Fibroblast of skin of back (primary cell): ENCODE measurements around the gene TNFSF4. TPM values are rescaled to one million over a fixed set of nuclear protein-coding genes. Genes with fewer than 3 reads are reported as not detected.
A peak's percentile ranks its signal among the peaks of the same experiment; 100 is the strongest.
"Not testable (repeated sequence)": the region's sequence is repeated elsewhere in the genome, so short reads cannot be mapped to it uniquely, and the experiment has no call there.

ENCODE experiments used
- DNase-seq: peaks from one replicate; pipeline ENCODE4 v3.0.0-alpha.2; 2013
- polyA plus RNA-seq, 2 experiments: library from polyadenylated mRNA; unstranded; fragments of 120-200 nt; gene quantifications; one replicate each; pipeline ENCODE4 v1.2.1, GENCODE V29; 2013; ENCODE audit not compliant: insufficient read length in 2 of 2

The TNFSF4 gene
- 2.2 TPM for polyA plus RNA-seq (2013, experiment 1 of 2; ENCODE audit: insufficient read length)
- 2.7 TPM for polyA plus RNA-seq (2013, experiment 2 of 2; ENCODE audit: insufficient read length)

DNA sequence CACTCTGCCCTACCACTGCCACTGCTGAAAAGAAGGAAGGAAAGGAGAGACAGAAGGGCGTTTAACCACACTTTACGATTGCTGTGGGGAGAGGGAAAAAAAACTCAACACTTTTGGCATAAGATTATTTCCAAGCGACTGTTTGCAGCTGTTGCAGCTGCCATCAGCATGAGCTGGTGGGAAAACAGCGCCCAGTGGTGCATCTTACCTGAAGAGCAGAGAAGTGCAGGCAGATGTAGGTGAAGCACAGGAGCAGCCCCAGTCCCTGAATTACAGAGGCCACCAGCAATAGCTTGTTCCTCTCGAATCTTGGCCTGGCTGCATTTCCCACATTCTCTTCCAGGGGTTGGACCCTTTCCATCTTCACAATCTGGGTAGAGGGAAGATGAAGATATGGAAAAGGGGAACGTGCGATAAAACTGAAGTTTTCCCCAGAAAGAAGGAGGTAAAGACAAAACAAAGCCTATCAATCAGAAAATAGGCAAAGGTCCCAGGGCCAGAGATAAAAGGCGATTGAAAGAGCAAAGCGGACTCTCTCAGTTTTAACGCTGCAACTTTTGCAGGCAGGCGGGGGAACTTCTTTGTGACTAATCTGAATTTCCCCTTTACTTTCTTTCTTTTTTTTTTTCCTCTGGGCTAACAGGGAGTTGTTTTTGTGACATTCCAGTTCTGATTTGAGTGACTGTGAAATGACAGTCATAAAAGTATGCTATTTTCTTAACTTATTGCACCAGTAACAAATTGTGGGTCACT is at the start of gene TNFSF4:
Gene TNFSF4, minus strand, starts transcription at position 516 of the 753 bp plus-strand sequence. Its CDS starts 155 bp downstream, at position 361.
- DNase-seq, result peak; percentile 30

- DNase-seq, result peak; percentile 55
Observed at GRCh38 chr1:173255214-173255813, 48.2 kb upstream of the TNFSF4 start.

DNA sequence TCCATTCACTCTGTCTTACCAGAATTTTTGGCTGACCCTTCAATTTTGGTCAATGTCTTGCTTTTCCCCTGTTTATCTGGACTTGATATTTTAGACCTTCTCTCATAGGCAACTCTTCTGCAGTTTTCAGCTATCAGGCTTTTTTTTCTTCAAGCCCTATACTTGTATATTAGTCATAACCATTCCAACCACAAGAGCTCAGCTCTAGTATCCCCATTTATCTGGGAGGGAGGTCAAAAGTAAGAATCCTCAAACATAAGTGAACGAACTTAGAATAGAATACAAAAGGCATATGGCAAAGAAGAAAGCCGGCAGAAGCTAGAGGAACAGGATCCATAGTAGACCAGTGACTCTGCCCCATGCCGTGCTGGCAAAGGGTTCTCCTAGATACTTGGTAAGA is 45.9 kb upstream of the TNFSF4 start:
- DNase-seq, result no peak

GRCh38 chr1:173249349-173249748 is 42.2 kb upstream of the TNFSF4 start:
- no peak for DNase-seq

- DNase-seq, result no peak
Observed at GRCh38 chr1:173248247-173248940, 41.3 kb upstream of the TNFSF4 start.

GRCh38 chr1:173245892-173246291 is 38.8 kb upstream of the TNFSF4 start:
- no peak for DNase-seq

- DNase-seq, result no peak
Observed at GRCh38 chr1:173243300-173243699, 36.2 kb upstream of the TNFSF4 start.

- DNase-seq, result no peak
Observed at GRCh38 chr1:173241528-173242347, 34.6 kb upstream of the TNFSF4 start.

DNA sequence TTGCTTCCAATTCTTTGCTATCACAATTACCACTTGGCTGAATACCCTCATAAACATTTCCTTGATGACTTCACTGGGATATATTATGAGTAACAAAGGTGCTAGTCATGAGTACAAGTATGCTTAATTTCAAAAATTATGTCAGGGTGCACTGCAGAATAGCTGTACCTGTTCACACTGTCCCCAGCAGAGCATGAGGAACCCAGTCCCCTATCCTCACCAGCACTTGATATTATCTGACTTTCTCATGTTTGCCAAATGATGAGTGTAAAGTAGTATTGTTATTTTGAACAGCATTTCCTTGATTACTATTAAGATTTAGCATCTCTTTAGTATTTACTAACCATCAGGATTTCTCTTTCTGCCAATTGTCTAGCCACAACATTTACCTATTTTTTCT is 33.5 kb upstream of the TNFSF4 start:
- DNase-seq, result no peak

GRCh38 chr1:173239058-173239457 is 31.9 kb upstream of the TNFSF4 start:
- DNase-seq, result no peak

DNA sequence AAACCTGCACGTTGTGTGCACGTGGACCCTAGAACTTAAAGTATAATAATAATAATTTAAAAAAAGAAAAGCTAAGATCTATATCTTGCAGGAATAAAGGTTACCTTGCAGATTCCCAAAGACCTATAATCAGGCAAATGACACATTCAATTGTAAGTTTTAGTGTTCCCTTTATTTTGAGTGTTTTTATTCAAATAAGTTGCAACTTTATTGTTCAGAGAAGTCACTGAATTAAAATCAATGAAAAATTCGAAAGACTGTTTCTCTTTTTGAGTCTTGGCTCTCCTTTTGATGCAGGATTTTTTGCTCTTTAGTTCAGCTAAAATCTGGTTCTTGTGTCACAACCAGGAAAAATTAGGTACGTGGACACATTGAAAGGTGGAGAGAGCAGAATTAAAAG is 27.8 kb upstream of the TNFSF4 start:
- no peak for DNase-seq

GRCh38 chr1:173234434-173234833 is 27.3 kb upstream of the TNFSF4 start:
- not testable (repeated sequence) for DNase-seq

GRCh38 chr1:173229031-173229430 is 21.9 kb upstream of the TNFSF4 start:
- not testable (repeated sequence) for DNase-seq

DNA sequence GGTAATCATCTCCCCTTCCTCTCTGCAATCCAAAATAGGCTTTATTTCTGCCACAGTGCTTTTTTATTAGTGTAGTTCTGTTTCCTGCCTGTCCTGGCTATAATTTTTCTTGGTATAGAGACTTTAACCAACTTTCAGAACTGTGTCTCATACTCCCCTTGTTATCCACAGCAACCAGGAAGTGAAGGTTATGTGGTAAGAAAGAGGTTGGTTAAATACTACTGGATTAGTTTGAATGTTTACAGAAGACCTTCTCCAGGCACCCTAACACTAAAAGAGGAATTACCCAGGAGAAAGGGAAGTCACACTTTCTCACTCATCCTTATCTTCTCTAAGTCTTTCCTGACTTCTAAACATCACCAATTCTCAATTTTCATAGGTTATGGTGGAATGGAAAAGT is 17.8 kb upstream of the TNFSF4 start:
- no peak for DNase-seq

- peak; percentile 40 for DNase-seq
Observed at GRCh38 chr1:173224280-173224892, 17.3 kb upstream of the TNFSF4 start.

DNA sequence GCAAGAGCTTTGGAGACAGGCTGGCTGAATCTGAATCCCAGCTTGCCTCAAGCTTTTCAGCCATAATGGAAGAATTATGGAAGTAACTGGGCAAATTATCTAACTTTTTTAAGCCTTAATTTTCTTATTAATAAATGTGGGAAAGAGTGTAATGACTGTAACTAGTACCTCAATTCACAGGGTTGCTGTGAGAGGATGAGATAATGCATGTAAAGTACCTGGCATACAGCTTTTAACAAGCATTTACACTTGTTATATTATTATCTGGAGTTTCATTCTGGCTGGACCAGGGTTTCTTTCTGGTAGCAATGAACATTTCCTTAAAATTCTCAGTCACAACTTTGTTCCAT is 15.9 kb upstream of the TNFSF4 start:
- DNase-seq, result no peak

DNA sequence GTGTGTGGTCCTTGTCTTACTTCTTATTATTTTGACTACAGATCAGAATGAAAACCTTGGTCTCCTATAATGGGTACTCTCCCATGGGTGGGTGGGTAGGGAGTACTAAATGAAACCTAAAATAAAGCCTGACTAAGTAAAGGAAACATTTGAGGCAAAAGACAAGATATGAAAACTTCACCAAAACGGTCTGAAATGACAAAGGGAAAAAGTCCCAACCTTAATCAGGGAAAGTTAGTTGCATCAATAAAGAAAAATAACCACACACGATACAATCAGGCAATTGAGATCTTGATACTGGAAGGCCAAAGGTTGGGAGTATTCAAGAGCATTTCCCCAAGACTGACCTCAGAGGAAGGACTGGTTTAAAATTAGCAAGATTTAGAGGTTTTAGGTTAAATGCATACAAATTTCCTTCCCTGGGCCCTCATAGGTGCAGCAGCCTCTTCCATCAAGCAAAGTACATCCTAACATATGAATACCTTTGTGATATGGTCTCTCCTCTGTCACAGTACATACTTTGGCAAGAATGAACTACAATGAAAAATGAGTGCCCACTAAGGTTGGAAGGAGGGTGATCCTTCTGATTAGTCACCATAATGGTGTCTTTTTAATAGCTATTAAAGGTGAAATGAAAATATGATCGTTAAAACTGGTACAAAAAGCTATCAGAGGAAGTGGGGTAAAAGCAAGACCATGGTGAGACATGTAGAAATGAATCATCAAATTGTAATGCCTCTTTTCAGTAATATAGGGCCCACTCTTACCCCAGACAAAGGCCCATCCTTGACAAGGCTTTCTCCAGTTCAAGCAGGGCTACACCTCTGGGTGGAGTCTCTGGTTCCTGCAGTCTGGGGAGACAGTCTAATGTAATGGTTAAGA is 15.3 kb upstream of the TNFSF4 start:
- no peak for DNase-seq

GRCh38 chr1:173220157-173220556 is 13.0 kb upstream of the TNFSF4 start:
- no peak for DNase-seq

GRCh38 chr1:173213665-173214064 is 6.5 kb upstream of the TNFSF4 start:
- no peak for DNase-seq

DNA sequence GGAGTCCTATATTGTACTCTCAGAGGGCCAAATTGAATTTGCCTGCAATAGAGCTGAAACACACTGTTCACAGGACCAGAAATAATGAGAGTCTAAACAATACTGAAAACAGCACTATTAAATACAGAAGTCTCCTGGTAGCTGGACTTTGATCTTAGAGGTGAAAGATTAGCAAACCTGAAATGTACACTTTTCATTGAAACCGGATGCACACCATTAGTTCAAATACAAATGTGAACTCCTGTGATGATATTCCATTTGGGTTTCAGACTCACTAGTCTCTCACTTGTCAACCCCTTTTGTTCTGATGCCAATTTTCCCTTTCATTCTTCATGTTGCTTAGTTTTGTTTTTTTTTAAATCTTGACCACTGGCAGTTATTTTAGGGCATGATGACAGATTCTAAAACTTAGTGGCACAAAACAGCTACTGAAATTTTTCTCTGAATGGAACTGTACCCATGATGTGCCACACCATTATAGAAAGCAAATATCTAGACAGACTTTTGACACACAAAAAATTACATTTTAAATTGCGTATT is 5.9 kb upstream of the TNFSF4 start:
- no peak for DNase-seq

GRCh38 chr1:173210716-173211231 is 3.6 kb upstream of the TNFSF4 start:
- DNase-seq, result no peak
